ENCODE results near the gene BBS12.

- TF ChIP-seq EZH2phosphoT487 (IDR thresholded peaks at IDR 0.05; ENCODE audit: insufficient read depth, low read depth), result no peak
- no peak for TF ChIP-seq EZH2 (IDR thresholded peaks at IDR 0.05; ENCODE audit: insufficient read depth, poor library complexity, severe bottlenecking)
These were observed 39.2 kb downstream of the BBS12 start for GRCh38 chr4:122771724-122772123.

Measured in GM23248 (cell line).